ENCODE data around the gene PCDHB5. TPM values are rescaled to one million over a fixed set of nuclear protein-coding genes. Genes with fewer than 3 reads are reported as not detected.
"Not testable (repeated sequence)": the region's sequence is repeated elsewhere in the genome, so short reads cannot be mapped to it uniquely, and the experiment has no call there.

Gene PCDHB5
- polyA plus RNA-seq, 2 of the 4 experiments (the other 2 are of a cell fraction) = 1.4 to 2.0 TPM

- TF ChIP-seq ESRRA (IDR thresholded peaks at IDR 0.05; ENCODE audit: borderline replicate concordance, low read length) = no peak
Measured at GRCh38 chr5:141135718-141136266, 786 bp downstream of the PCDHB5 start (continued).

DNA sequence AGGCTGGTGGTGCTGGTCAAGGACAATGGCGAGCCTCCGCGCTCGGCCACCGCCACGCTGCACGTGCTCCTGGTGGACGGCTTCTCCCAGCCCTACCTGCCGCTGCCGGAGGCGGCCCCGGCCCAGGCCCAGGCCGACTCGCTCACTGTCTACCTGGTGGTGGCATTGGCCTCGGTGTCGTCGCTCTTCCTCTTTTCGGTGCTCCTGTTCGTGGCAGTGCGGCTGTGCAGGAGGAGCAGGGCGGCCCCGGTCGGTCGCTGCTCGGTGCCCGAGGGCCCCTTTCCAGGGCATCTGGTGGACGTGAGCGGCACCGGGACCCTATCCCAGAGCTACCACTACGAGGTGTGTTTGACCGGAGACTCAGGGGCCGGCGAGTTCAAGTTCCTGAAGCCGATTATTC lies 2.3 kb downstream of the PCDHB5 start:
- 71% methylated on average over 26 of the region's 34 CpGs for WGBS (ENCODE audit: missing lambda C conversion rate)
- FAIRE-seq; POLR2A ChIA-PET; H3K27ac ChIP-seq; H3K4me2 ChIP-seq; ATAC-seq; H3K4me3 ChIP-seq; CTCF ChIA-PET; H3K4me1 ChIP-seq; DNase-seq (ENCODE audit: low read depth in 1 of 2, low spot score in 1 of 2): not testable (repeated sequence)
- H3K9me3 ChIP-seq = peaks cover 23% of the 10 kb centered on the region

DNA sequence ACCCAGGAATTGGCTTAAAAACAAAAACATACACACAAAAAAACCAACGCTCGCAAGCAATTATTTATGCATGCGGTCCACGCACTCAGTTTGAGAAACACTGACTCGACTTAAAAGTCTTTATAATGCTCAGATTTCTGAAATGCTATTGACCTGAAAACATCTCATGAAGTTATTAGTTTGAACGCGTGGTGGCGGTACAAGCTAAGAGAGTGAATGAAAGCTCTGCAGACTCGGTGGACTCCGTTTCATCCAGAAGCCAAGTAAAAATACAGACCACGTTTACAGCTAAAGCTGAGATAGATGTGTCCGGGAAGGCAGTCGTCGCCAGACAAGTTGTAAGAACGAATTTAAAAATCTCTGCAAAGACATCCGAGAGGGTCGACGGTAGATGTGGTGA lies 14.8 kb downstream of the PCDHB5 start, which contains the start of gene PCDHB6:
PCDHB6 (plus strand) TSS at position 246 of the 400 bp plus-strand sequence. CDS start 201 bp downstream, outside the sequence.
- ATAC-seq (peak; percentile 78 to 91), DNase-seq (ENCODE audit: low read depth in 1 of 2, low spot score in 1 of 2) (peak; percentile 45 to 56), FAIRE-seq (no peak)
- peak within 1 kb of the TSS; percentile 42 for H3K4me3 ChIP-seq
- ChIA-PET POLR2A (no interaction called here), CTCF (interaction anchor here (0.6 to 1.8 kb wide), 21 partner anchors 9 to 1206 kb away, joined by 3 to 8 read pairs (median 3); partner anchors contain the start of genes PCDHB12, PCDHB2, PCDHB5 and PCDHB8)
- WGBS (ENCODE audit: missing lambda C conversion rate) = 20% methylated on average over 18 of the region's 18 CpGs
- TF ChIP-seq CHD4 (IDR thresholded peaks at IDR 0.05; ENCODE audit: borderline replicate concordance) (no peak), CBX8 (IDR thresholded peaks at IDR 0.05) (no peak), RAD21 (conservative IDR thresholded peaks at IDR 0.05 in 1 of 2, IDR thresholded peaks at IDR 0.05 in 1 of 2) (peak in 1 of 2 experiments; percentile 44; a peak in 3 of 5 replicates), CBX2 (IDR thresholded peaks at IDR 0.05; ENCODE audit: borderline replicate concordance, low read depth) (no peak), CTCF (IDR thresholded peaks at IDR 0.05) (peak; percentile 41)
- no peak within 1 kb of the TSS for H3K27ac ChIP-seq
- H3K4me1 ChIP-seq = no peaks in the 10 kb centered on the region
- H3K4me2 ChIP-seq = peak within 1 kb of the TSS; percentile 78
- H3K9me3 ChIP-seq = peaks cover 6% of the 10 kb centered on the region; the same call in 2 of the 3 replicates

DNA sequence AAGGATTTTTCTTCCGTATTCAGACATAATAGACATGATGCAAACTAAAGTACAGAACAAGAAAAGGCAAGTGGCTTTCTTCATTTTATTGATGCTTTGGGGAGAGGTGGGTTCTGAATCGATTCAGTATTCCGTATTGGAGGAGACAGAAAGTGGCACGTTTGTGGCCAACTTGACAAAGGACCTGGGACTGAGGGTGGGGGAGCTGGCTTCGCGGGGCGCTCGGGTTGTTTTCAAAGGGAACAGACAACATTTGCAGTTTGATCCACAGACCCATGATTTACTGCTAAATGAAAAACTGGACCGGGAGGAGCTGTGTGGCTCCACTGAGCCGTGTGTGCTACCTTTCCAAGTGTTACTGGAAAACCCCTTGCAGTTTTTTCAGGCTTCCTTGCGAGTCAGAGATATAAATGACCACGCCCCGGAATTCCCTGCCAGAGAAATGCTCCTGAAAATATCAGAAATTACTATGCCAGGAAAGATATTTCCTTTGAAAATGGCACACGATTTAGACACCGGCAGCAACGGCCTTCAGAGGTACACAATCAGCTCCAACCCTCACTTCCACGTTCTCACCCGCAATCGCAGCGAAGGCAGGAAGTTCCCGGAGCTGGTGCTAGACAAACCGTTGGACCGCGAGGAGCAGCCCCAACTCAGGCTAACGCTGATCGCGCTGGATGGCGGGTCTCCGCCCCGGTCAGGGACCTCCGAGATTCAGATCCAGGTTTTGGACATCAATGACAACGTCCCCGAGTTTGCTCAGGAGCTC lies 15.4 kb downstream of the PCDHB5 start:
- peak overlapping the region; percentile 42 for H3K4me3 ChIP-seq
- H3K9me3 ChIP-seq = peaks cover 7% of the 10 kb centered on the region; the same call in 2 of the 3 replicates
- FAIRE-seq (no peak), ATAC-seq (peak; percentile 50 to 70; a peak in 4 of 6 replicates), DNase-seq (ENCODE audit: low read depth in 1 of 2, low spot score in 1 of 2) (no peak)
- CTCF ChIA-PET = interaction anchor here (0.6 to 1.8 kb wide), 20 partner anchors 8 to 417 kb away, joined by 3 to 8 read pairs (median 3); partner anchors contain the start of genes PCDHB12, PCDHB2, PCDHB5 and PCDHB8
- H3K27ac ChIP-seq = no peak overlapping the region
- H3K4me1 ChIP-seq = no peaks in the 10 kb centered on the region
- H3K4me2 ChIP-seq = peak overlapping the region; percentile 78
- POLR2A ChIA-PET = no interaction called here
- WGBS (ENCODE audit: missing lambda C conversion rate) = 23% methylated on average over 24 of the region's 33 CpGs
- TF ChIP-seq TP53 (CRISPR knock-in tag; IDR thresholded peaks at IDR 0.05) = no peak
- TF ChIP-seq ZFP36 (IDR thresholded peaks at IDR 0.05; ENCODE audit: borderline replicate concordance, partially characterized antibody) = no peak
- TF ChIP-seq RCOR1 (IDR thresholded peaks at IDR 0.05; ENCODE audit: low read depth, low read length) = no peak
- TF ChIP-seq PHF8 (IDR thresholded peaks at IDR 0.05; ENCODE audit: borderline replicate concordance, low read depth) = no peak
- no peak for TF ChIP-seq EP300 (IDR thresholded peaks at IDR 0.05)
- TF ChIP-seq, protein P1, sequence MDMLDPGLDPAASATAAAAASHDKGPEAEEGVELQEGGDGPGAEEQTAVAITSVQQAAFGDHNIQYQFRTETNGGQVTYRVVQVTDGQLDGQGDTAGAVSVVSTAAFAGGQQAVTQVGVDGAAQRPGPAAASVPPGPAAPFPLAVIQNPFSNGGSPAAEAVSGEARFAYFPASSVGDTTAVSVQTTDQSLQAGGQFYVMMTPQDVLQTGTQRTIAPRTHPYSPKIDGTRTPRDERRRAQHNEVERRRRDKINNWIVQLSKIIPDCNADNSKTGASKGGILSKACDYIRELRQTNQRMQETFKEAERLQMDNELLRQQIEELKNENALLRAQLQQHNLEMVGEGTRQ (IDR thresholded peaks at IDR 0.05) = no peak
- no peak for TF ChIP-seq NR3C1 (IDR thresholded peaks at IDR 0.05)
